GM12878 (cell line): ENCODE measurements around the gene RFK. TPM values are rescaled to one million over a fixed set of nuclear protein-coding genes. Genes with fewer than 3 reads are reported as not detected.

Experiments used
- ATAC-seq: fragments of 200-7000 bp; cut with Tn5 transposase; 3 replicates; pipeline ENCODE4 v1.9.1; 2020; ENCODE audit warnings: mild to moderate bottlenecking, moderate library complexity
- BruUV-seq: library from RNA; stranded (reverse); fragments of 400-500 nt; replicated peaks from 2 replicates; lab custom pipeline; 2021; lab: Mats Ljungman, UMichigan
- CTCF ChIA-PET: fragments of 300-600 bp; sonication (Branson Sonifier 250); formaldehyde crosslinking; extraction: SDS; loops from one replicate; lab custom pipeline; 2021; ENCODE audit warnings: inconsistent platforms; lab: Yijun Ruan, JAX
- POLR2A ChIA-PET: fragments of 350-600 bp; formaldehyde crosslinking; extraction: SDS; loops from one replicate; lab custom pipeline; 2021; ENCODE audit warnings: inconsistent platforms; lab: Charles Lee
- RAD21 ChIA-PET: fragments of 300-600 bp; sonication (Branson Sonifier 250); formaldehyde crosslinking; loops from one replicate; lab custom pipeline; 2023; ENCODE audit warnings: antibody characterized with exemption; ENCODE audit not compliant: unreplicated experiment; lab: Charles Lee
- SMC1A ChIA-PET: fragments of 300-600 bp; sonication (Branson Sonifier 250); formaldehyde crosslinking; loops from one replicate; lab custom pipeline; 2023; ENCODE audit not compliant: unreplicated experiment, uncharacterized antibody; lab: Charles Lee
- DNase-seq: peaks from one replicate; pipeline ENCODE4 v3.0.0-alpha.2; 2011; ENCODE audit warnings: low read depth, low spot score
- FAIRE-seq: peaks from 3 replicates; lab custom pipeline; 2011; peaks lifted over from hg19 to GRCh38; lab: Jason Lieb, UNC
- H2AFZ ChIP-seq: 2 replicates; pipeline ENCODE4 v1.6.0; 2011; ENCODE audit warnings: low read depth, low read length, control low read depth; ENCODE audit not compliant: control insufficient read depth
- H3K27ac ChIP-seq: 2 replicates; pipeline ENCODE4 v1.5.1; 2011; ENCODE audit warnings: control low read depth; ENCODE audit not compliant: control insufficient read depth, insufficient read depth
- H3K27me3 ChIP-seq, 2 experiments: replicated peaks in 1 of 2; 2 replicates each; pipeline versions ENCODE4 v1.6.0 to v1.6.1; 2011; ENCODE audit warnings: low read length in 1 of 2; ENCODE audit not compliant: control insufficient read depth in 2 of 2, insufficient read depth in 2 of 2
- H3K36me3 ChIP-seq, 2 experiments: 2 replicates each; pipeline ENCODE4 v1.5.1; 2011; ENCODE audit warnings: low read length in 1 of 2; ENCODE audit not compliant: control insufficient read depth in 2 of 2, insufficient read depth in 2 of 2
- H3K4me1 ChIP-seq: 2 replicates; pipeline ENCODE4 v1.6.1; 2011; ENCODE audit warnings: mild to moderate bottlenecking, low read length, moderate library complexity, mixed read lengths; ENCODE audit not compliant: control insufficient read depth, insufficient read depth
- H3K4me2 ChIP-seq: 2 replicates; pipeline ENCODE4 v1.6.0; 2011; ENCODE audit warnings: control low read depth; ENCODE audit not compliant: control insufficient read depth, insufficient read depth
- H3K4me3 ChIP-seq: fragments of 200-600 bp; sonication (generic); 2 replicates; pipeline ENCODE4 v1.5.1; 2016
- H3K79me2 ChIP-seq: 2 replicates; pipeline ENCODE4 v1.6.0; 2011; ENCODE audit warnings: low read length; ENCODE audit not compliant: control insufficient read depth, insufficient read depth
- H3K9ac ChIP-seq: 2 replicates; pipeline ENCODE4 v1.8.0; 2011; ENCODE audit warnings: low read length, control low read depth, mixed read lengths; ENCODE audit not compliant: control insufficient read depth, insufficient read depth
- H3K9me3 ChIP-seq: replicated peaks from 3 replicates; pipeline ENCODE4 v1.5.1; 2011; ENCODE audit warnings: mild to moderate bottlenecking, low read length; ENCODE audit not compliant: control insufficient read depth, insufficient read depth
- H4K20me1 ChIP-seq: 2 replicates; pipeline ENCODE4 v1.6.0; 2011; ENCODE audit not compliant: control insufficient read depth, insufficient read depth
- ATF3 ChIP-seq: IDR thresholded peaks from 2 replicates; pipeline ENCODE4 v1.6.1; 2011; ENCODE audit warnings: low read depth, mild to moderate bottlenecking, low read length, moderate library complexity, borderline replicate concordance; ENCODE audit errors: extremely low read depth
- BHLHE40 ChIP-seq, 2 experiments: fragments of 450-650 bp in 1 of 2; IDR thresholded peaks; 2 replicates each; pipeline ENCODE4 v1.6.1; 2011 to 2017; ENCODE audit warnings: low read depth in 2 of 2, borderline replicate concordance in 1 of 2, improper control_type of control experiment in 1 of 2, low read length in 1 of 2, mild to moderate bottlenecking in 1 of 2
- ETV6 ChIP-seq, 2 experiments: fragments of 450-650 bp in 1 of 2; IDR thresholded peaks in 1 of 2; conservative IDR thresholded peaks in 1 of 2; 2 replicates each; pipeline ENCODE4 v1.6.1; 2014; ENCODE audit warnings: antibody characterized with exemption in 1 of 2, borderline replicate concordance in 1 of 2, low read depth in 1 of 2, mild to moderate bottlenecking in 1 of 2, moderate library complexity in 1 of 2
- IKZF2 ChIP-seq, 2 experiments: fragments of 450-650 bp; IDR thresholded peaks; 2 replicates each; pipeline ENCODE4 v1.6.1; 2017; ENCODE audit warnings: mild to moderate bottlenecking in 2 of 2, moderate library complexity in 2 of 2
- JUND ChIP-seq: IDR thresholded peaks from 2 replicates; pipeline ENCODE4 v1.6.1; 2012; ENCODE audit warnings: low read depth, mild to moderate bottlenecking, low read length, improper control_type of control experiment, moderate library complexity
- KAT2A ChIP-seq: conservative IDR thresholded peaks from 2 replicates; pipeline ENCODE4 v1.6.1; 2011; ENCODE audit warnings: low read depth, low read length; ENCODE audit not compliant: control insufficient read depth
- MTA3 ChIP-seq: IDR thresholded peaks from 2 replicates; pipeline ENCODE4 v1.6.1; 2012; ENCODE audit warnings: low read length, inconsistent platforms, borderline replicate concordance
- MYC ChIP-seq: IDR thresholded peaks from 2 replicates; pipeline ENCODE4 v1.6.1; 2011; ENCODE audit warnings: mild to moderate bottlenecking, low read length, moderate library complexity, inconsistent platforms; ENCODE audit not compliant: insufficient read depth, insufficient replicate concordance, insufficient read length, severe bottlenecking
- PAX8 ChIP-seq: fragments of 450-650 bp; IDR thresholded peaks from 2 replicates; pipeline ENCODE4 v1.6.1; 2017; ENCODE audit warnings: mild to moderate bottlenecking, moderate library complexity
- PBX3 ChIP-seq: IDR thresholded peaks from 2 replicates; pipeline ENCODE4 v1.6.1; 2011; ENCODE audit warnings: mild to moderate bottlenecking, low read depth, low read length, moderate library complexity; ENCODE audit not compliant: insufficient replicate concordance
- PML ChIP-seq: IDR thresholded peaks from 2 replicates; pipeline ENCODE4 v1.6.1; 2012; ENCODE audit warnings: low read length, inconsistent platforms
- POU2F2 ChIP-seq: IDR thresholded peaks from 3 replicates; pipeline ENCODE4 v1.6.1; 2011; ENCODE audit warnings: low read depth, mild to moderate bottlenecking, low read length, borderline replicate concordance
- RCOR1 ChIP-seq: conservative IDR thresholded peaks from 2 replicates; pipeline ENCODE4 v1.6.1; 2012; ENCODE audit warnings: low read depth, low read length, improper control_type of control experiment
- RELB ChIP-seq: fragments of 450-650 bp; IDR thresholded peaks from 2 replicates; pipeline ENCODE4 v1.6.1; 2017; ENCODE audit warnings: low read depth, mild to moderate bottlenecking, moderate library complexity
- RFX5 ChIP-seq: IDR thresholded peaks from 2 replicates; pipeline ENCODE4 v1.6.1; 2011; ENCODE audit warnings: low read depth, low read length, improper control_type of control experiment
- SIX5 ChIP-seq: IDR thresholded peaks from 2 replicates; pipeline ENCODE4 v1.6.1; 2011; ENCODE audit warnings: mild to moderate bottlenecking, low read depth, low read length, moderate library complexity; ENCODE audit not compliant: severe bottlenecking
- TAF1 ChIP-seq: IDR thresholded peaks from 2 replicates; pipeline ENCODE4 v1.6.1; 2011; ENCODE audit warnings: mild to moderate bottlenecking, low read depth, low read length, borderline replicate concordance
- TCF3 ChIP-seq: IDR thresholded peaks from 2 replicates; pipeline ENCODE4 v1.6.1; 2012; ENCODE audit warnings: low read depth, mild to moderate bottlenecking, low read length, borderline replicate concordance; ENCODE audit not compliant: insufficient read depth
- ZZZ3 ChIP-seq: IDR thresholded peaks from 2 replicates; pipeline ENCODE4 v1.6.1; 2011; ENCODE audit warnings: low read depth; ENCODE audit not compliant: control insufficient read depth, insufficient read length
- WGBS: methylation state at CpG from one replicate; pipeline ENCODE4 v1.1.6; 2016; ENCODE audit warnings: low lambda C conversion rate; ENCODE audit not compliant: insufficient replicate concordance, insufficient coverage; ENCODE audit errors: missing lambda C conversion rate; 5-methylcytosine and 5-hydroxymethylcytosine counted together
- in situ Hi-C: fragments of 300-500 bp; cut with MboI; formaldehyde crosslinking; loops from 9 replicates; pipeline ENCODE4 v1.14.3; 2018; ENCODE audit warnings: mixed read lengths
- intact Hi-C: fragments of 100-400 bp; cut with micrococcal nuclease; formaldehyde crosslinking; loops from one replicate; pipeline ENCODE4 v1.14.2; 2022; ENCODE audit not compliant: unreplicated experiment
- polyA plus RNA-seq, 11 experiments: library from polyadenylated mRNA; depleted of rRNA in 4 of 11; unstranded in 6 of 11; stranded (reverse) in 5 of 11; fragments of >200 nt; fragmentation: Nextera tagmentation in 4 of 11; fragmentation: Illumina TruSeq in 1 of 11; extraction: Ambion mirVana in 4 of 11; extraction: Trizol in 1 of 11; gene quantifications; 1 replicate in 1 of 11; 2 replicates in 10 of 11; pipeline versions ENCODE4 v1.2.1 to v1.2.3, GENCODE V29; 2011 to 2016; ENCODE audit warnings: inconsistent platforms in 2 of 11, missing spikeins in 2 of 11, low read depth in 1 of 11
- total RNA-seq, 4 experiments: library from RNA; depleted of rRNA in 3 of 4; stranded (reverse); fragments of >200 nt in 3 of 4; fragmentation: Illumina TruSeq in 1 of 4; extraction: Trizol in 1 of 4; gene quantifications; 2 replicates each; pipeline versions ENCODE4 v1.2.1 to v1.2.3, GENCODE V29; 2013 to 2021

Gene RFK
- total and polyA plus RNA-seq, 10 of the 15 experiments (the other 5 are each of a cell fraction or from before 2014, with no cell fraction given), result 4.4 to 18.6 (median 11.6) TPM

- no peak overlapping the region for H2AFZ ChIP-seq
- WGBS, result 64% methylated on average over 10 of the region's 10 CpGs
- intact Hi-C loops (no loop called here), in situ Hi-C loops (no loop called here)
- no peak for ATAC-seq
- TF ChIP-seq MTA3 (no peak), JUND (no peak), PML (no peak), ZZZ3 (no peak), POU2F2 (no peak), RELB (no peak), BHLHE40 (IDR thresholded peaks at IDR 0.05; ENCODE audit: borderline replicate concordance in 1 of 2, low read depth in 2 of 2, low read length in 1 of 2) (no peak), KAT2A (no peak), IKZF2 (IDR thresholded peaks at IDR 0.05) (no peak), ETV6 (conservative IDR thresholded peaks at IDR 0.05 in 1 of 2, IDR thresholded peaks at IDR 0.05 in 1 of 2; ENCODE audit: borderline replicate concordance in 1 of 2, low read depth in 1 of 2) (no peak), MYC (no peak), PAX8 (no peak), SIX5 (no peak), ATF3 (no peak), PBX3 (no peak), RFX5 (no peak), TAF1 (no peak), RCOR1 (no peak), TCF3 (no peak)
- no peak overlapping the region for H3K4me2 ChIP-seq
- ChIA-PET POLR2A (no interaction called here), CTCF (interaction anchor here (1.0 kb wide), 1 partner anchor 20 kb away, joined by 3 read pairs; the partner anchor contains the start of gene RFK), SMC1A (interaction anchor here (1.0 kb wide), 1 partner anchor 16 kb away, joined by 3 read pairs; no protein-coding TSS in a partner anchor), RAD21 (no interaction called here)
- no peaks in the 10 kb centered on the region for H3K9me3 ChIP-seq
- no peak for FAIRE-seq
- DNase-seq, result no peak
- H3K4me1 ChIP-seq, result peaks cover 6% of the 10 kb centered on the region
- no peak overlapping the region for H3K4me3 ChIP-seq
- H3K36me3 ChIP-seq, result no peaks in the 10 kb centered on the region
- no peak overlapping the region for H3K27ac ChIP-seq
- no peaks in the 10 kb centered on the region for H3K27me3 ChIP-seq
- no peak overlapping the region for H3K9ac ChIP-seq
- H3K79me2 ChIP-seq, result no peaks in the 10 kb centered on the region
- BruUV-seq, result no TSS peak
- H4K20me1 ChIP-seq, result no peaks in the 10 kb centered on the region
These were observed 19.3 kb downstream of the RFK start for GRCh38 chr9:76374783-76375559.
